Thymus (tissue), 11 donors: ENCODE data around the gene RGS3. TPM values are rescaled to one million over a fixed set of nuclear protein-coding genes. Genes with fewer than 3 reads are reported as not detected.

Source experiments
- DNase-seq, 9 donors: peaks; one replicate each; pipeline ENCODE4 v3.0.0-alpha.2; 2013; ENCODE audit warnings: low spot score in 9 of 9, low read depth in 6 of 9, missing footprints in 1 of 9
- H3K27ac ChIP-seq, 2 donors: one replicate each; pipeline ENCODE4 v1.5.1; 2013; ENCODE audit warnings: control low read depth in 1 of 2, low read depth in 1 of 2, low read length in 1 of 2, mild to moderate bottlenecking in 1 of 2, moderate library complexity in 1 of 2
- H3K27me3 ChIP-seq, 2 donors: one replicate each; pipeline ENCODE4 v1.5.1; 2013; ENCODE audit warnings: low read length in 1 of 2; ENCODE audit not compliant: control insufficient read depth in 2 of 2, insufficient read depth in 1 of 2
- H3K36me3 ChIP-seq, 2 donors: one replicate each; pipeline ENCODE4 v1.5.1; 2013; ENCODE audit warnings: low read length in 1 of 2, mild to moderate bottlenecking in 1 of 2, moderate library complexity in 1 of 2; ENCODE audit not compliant: control insufficient read depth in 2 of 2, insufficient read depth in 2 of 2
- H3K4me1 ChIP-seq, 2 donors: one replicate each; pipeline ENCODE4 v1.5.1; 2013; ENCODE audit warnings: low read length in 2 of 2; ENCODE audit not compliant: control insufficient read depth in 2 of 2, insufficient read depth in 2 of 2
- H3K4me3 ChIP-seq, 2 donors: one replicate each; pipeline ENCODE4 v1.5.1; 2013; ENCODE audit warnings: low read length in 2 of 2, control low read depth in 1 of 2, mild to moderate bottlenecking in 1 of 2
- H3K9me3 ChIP-seq, 2 donors: one replicate each; pipeline ENCODE4 v1.5.1; 2013; ENCODE audit warnings: low read length in 1 of 2, mild to moderate bottlenecking in 1 of 2; ENCODE audit not compliant: control insufficient read depth in 2 of 2, insufficient read depth in 1 of 2
- WGBS: extraction: QIAGEN DNeasy Blood & Tissue Kit; methylation state at CpG from one replicate; pipeline ENCODE4 v1.1.7; 2013; 5-methylcytosine and 5-hydroxymethylcytosine counted together
- polyA plus RNA-seq: library from polyadenylated mRNA; stranded (reverse); fragments of 200-250 nt; gene quantifications from one replicate; pipeline ENCODE4 v1.2.3, GENCODE V29; 2013
- total RNA-seq: library from RNA; stranded (reverse); fragments of 120-200 nt; gene quantifications from one replicate; pipeline ENCODE4 v1.2.4, GENCODE V29; 2013
- donor health status: healthy.

The RGS3 gene
- total and polyA plus RNA-seq, 2 donors = 16.5 to 21.4 TPM

DNA sequence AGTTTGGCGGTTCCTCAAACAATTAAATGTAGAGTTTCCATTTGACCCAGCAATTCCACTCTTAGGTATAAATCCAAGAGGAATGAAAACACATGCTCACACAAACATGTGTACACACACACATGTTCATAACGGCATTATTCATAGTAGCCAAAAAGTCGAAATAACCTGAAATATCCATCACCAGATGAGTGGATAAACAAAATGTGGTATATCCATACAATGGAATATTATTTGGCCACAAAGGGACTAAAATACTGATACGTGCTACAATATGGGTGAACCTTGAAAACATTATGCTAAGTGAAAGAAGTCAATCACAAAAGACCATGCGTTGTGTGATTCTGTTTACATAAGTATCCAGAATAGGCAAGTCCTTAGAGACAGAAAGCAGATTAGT lies 8.7 kb downstream of the RGS3 start:
- Histone ChIP-seq H3K36me3 (peaks cover 0 to 3% of the 10 kb centered on the region in 2 donors), H3K4me1 (no peaks in the 10 kb centered on the region), H3K27ac (no peak overlapping the region), H3K27me3 (no peaks in the 10 kb centered on the region), H3K9me3 (no peaks in the 10 kb centered on the region), H3K4me3 (no peak overlapping the region)
- DNase-seq = no peak
- 98% methylated on average over 5 of the region's 5 CpGs for WGBS

GRCh38 chr9:113474360-113475028 lies 11.0 kb downstream of the RGS3 start:
- 91% methylated on average over 8 of the region's 8 CpGs for WGBS
- Histone ChIP-seq H3K4me3 (no peak overlapping the region), H3K9me3 (no peaks in the 10 kb centered on the region), H3K27me3 (no peaks in the 10 kb centered on the region), H3K27ac (no peak overlapping the region), H3K36me3 (peaks cover 0 to 3% of the 10 kb centered on the region in 2 donors), H3K4me1 (peaks cover 0 to 5% of the 10 kb centered on the region in 2 donors)
- DNase-seq = no peak

- DNase-seq = no peak
- peaks cover 0 to 3% of the 10 kb centered on the region in 2 donors for H3K36me3 ChIP-seq
- no peak overlapping the region for H3K4me3 ChIP-seq
- WGBS = 98% methylated on average over 2 of the region's 2 CpGs
- H3K27ac ChIP-seq = no peak overlapping the region
- peaks cover 0 to 7% of the 10 kb centered on the region in 2 donors for H3K4me1 ChIP-seq
- H3K9me3 ChIP-seq = no peaks in the 10 kb centered on the region
- no peaks in the 10 kb centered on the region for H3K27me3 ChIP-seq
Observed at GRCh38 chr9:113475031-113475430, 11.5 kb downstream of the RGS3 start.

DNA sequence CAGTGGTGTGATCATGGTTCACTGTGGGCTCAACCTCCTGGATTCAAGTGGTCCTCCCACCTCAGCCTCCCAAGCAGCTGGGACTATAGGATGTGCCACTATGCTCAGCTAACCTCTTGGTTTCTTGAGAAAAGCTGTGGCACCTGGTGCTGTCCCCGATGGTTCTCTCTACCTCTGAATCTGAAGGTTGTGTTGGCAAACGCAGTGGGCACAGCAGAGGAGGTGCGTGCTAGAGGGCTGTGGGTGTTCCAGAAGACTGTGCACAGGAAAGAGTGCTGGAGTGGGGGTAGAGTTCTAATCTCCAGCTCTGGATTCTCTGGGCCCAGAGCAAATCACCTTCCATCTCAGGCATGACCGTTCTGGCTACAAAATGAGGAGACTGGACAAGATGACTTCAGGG lies 12.5 kb downstream of the RGS3 start:
- Histone ChIP-seq H3K4me3 (no peak overlapping the region), H3K9me3 (no peaks in the 10 kb centered on the region), H3K4me1 (peaks cover 0 to 7% of the 10 kb centered on the region in 2 donors), H3K27ac (no peak overlapping the region), H3K36me3 (peaks cover 0 to 3% of the 10 kb centered on the region in 2 donors), H3K27me3 (no peaks in the 10 kb centered on the region)
- 98% methylated on average over 4 of the region's 4 CpGs for WGBS
- no peak for DNase-seq

GRCh38 chr9:113476511-113476916 lies 13.0 kb downstream of the RGS3 start:
- peaks cover 0 to 7% of the 10 kb centered on the region in 2 donors for H3K4me1 ChIP-seq
- DNase-seq = no peak

DNA sequence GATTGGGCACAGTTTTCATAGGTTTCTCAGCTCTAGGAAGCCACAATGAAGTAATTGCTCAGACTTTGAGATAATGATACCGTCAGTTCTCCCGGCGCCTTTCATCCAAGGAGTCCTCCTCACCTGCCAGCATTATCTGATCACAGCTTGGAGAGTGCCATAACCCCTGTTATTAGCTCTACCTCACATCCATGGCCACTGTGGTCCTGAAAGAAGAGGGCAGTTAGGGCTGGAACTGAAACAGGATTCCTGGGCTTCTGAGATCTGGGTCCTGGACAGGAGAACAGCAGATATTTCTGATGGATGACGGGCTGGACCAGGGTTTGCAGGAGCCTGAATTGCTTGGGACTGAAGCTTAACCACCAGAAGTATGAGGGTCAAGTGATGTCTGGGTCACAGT lies 13.5 kb downstream of the RGS3 start:
- 96% methylated on average over 4 of the region's 4 CpGs for WGBS
- Histone ChIP-seq H3K27ac (no peak overlapping the region), H3K4me1 (peaks cover 0 to 7% of the 10 kb centered on the region in 2 donors), H3K36me3 (peaks cover 0 to 3% of the 10 kb centered on the region in 2 donors), H3K27me3 (no peaks in the 10 kb centered on the region), H3K9me3 (no peaks in the 10 kb centered on the region), H3K4me3 (no peak overlapping the region)
- DNase-seq = no peak

More at GRCh38 chr9:113476511-113476916, 13.0 kb downstream of the RGS3 start:
- no peaks in the 10 kb centered on the region for H3K9me3 ChIP-seq
- 97% methylated on average over 4 of the region's 4 CpGs for WGBS
- H3K36me3 ChIP-seq = peaks cover 0 to 3% of the 10 kb centered on the region in 2 donors
- H3K27ac ChIP-seq = no peak overlapping the region
- no peak overlapping the region for H3K4me3 ChIP-seq
- H3K27me3 ChIP-seq = no peaks in the 10 kb centered on the region

GRCh38 chr9:113477661-113478060 lies 14.1 kb downstream of the RGS3 start:
- Histone ChIP-seq H3K4me1 (peaks cover 0 to 7% of the 10 kb centered on the region in 2 donors), H3K27me3 (no peaks in the 10 kb centered on the region), H3K27ac (no peak overlapping the region), H3K4me3 (no peak overlapping the region), H3K9me3 (no peaks in the 10 kb centered on the region), H3K36me3 (peaks cover 0 to 3% of the 10 kb centered on the region in 2 donors)
- no peak for DNase-seq
- 91% methylated on average over 5 of the region's 5 CpGs for WGBS

DNA sequence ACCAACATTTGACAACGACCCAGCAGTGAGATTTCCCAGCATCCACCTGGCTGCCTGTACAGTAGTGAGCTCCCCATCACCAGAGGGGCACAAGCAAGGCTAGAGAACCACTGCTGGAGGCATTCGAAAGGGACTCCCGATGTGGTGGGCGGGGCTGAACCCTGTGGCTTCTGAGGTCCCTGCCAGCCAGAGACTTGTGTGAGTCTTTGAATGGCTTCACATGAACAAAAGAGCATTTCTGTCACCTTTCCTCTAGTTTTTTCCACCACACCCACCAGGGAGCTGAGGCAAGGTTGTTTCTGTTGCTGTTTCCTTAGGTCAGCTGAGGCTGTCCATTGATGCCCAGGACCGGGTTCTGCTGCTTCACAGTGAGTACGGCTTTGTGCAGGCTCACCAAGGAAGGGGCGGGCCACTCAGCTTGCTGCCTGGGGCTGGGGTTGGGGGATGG lies 15.7 kb downstream of the RGS3 start:
- no peak for DNase-seq
- Histone ChIP-seq H3K36me3 (peaks cover 0 to 3% of the 10 kb centered on the region in 2 donors), H3K27me3 (no peaks in the 10 kb centered on the region), H3K4me1 (peaks cover 0 to 7% of the 10 kb centered on the region in 2 donors), H3K9me3 (no peaks in the 10 kb centered on the region), H3K4me3 (no peak overlapping the region), H3K27ac (no peak overlapping the region)
- 88% methylated on average over 7 of the region's 7 CpGs for WGBS

DNA sequence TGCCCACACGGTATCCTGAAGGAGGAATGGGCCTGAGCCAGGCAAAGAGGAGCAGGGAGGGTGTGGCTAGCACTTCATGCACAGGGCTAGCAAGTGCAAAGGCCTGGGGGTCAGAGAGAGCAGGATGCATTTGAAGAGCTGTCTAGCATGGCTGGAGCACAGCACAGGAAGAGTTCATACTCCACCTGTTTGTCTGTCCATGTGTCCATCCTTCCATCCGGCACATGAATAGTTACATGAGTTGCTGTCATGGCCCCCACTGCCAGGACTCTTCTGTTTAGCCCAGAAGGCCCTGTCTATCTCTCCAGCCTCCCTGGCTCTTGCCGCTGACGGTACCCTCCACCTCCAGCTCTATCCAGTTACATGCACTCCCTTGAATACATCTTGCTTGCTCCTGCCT lies 17.1 kb downstream of the RGS3 start:
- no peak for DNase-seq
- Histone ChIP-seq H3K4me1 (peaks cover 0 to 7% of the 10 kb centered on the region in 2 donors), H3K4me3 (no peak overlapping the region), H3K9me3 (no peaks in the 10 kb centered on the region), H3K36me3 (peaks cover 0 to 5% of the 10 kb centered on the region in 2 donors), H3K27ac (no peak overlapping the region), H3K27me3 (no peaks in the 10 kb centered on the region)
- over 99% methylated on average over 4 of the region's 4 CpGs for WGBS
